ENCODE data around the gene FOXO1.

- TF ChIP-seq, protein P1, sequence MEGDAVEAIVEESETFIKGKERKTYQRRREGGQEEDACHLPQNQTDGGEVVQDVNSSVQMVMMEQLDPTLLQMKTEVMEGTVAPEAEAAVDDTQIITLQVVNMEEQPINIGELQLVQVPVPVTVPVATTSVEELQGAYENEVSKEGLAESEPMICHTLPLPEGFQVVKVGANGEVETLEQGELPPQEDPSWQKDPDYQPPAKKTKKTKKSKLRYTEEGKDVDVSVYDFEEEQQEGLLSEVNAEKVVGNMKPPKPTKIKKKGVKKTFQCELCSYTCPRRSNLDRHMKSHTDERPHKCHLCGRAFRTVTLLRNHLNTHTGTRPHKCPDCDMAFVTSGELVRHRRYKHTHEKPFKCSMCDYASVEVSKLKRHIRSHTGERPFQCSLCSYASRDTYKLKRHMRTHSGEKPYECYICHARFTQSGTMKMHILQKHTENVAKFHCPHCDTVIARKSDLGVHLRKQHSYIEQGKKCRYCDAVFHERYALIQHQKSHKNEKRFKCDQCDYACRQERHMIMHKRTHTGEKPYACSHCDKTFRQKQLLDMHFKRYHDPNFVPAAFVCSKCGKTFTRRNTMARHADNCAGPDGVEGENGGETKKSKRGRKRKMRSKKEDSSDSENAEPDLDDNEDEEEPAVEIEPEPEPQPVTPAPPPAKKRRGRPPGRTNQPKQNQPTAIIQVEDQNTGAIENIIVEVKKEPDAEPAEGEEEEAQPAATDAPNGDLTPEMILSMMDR (IDR thresholded peaks at IDR 0.05) = no peak
- TF ChIP-seq POLR2A (IDR thresholded peaks at IDR 0.05) = no peak
Measured at GRCh38 chr13:40609972-40610726, 56.3 kb downstream of the FOXO1 start.

All from esophagus squamous epithelium (tissue), 4 donors.